Activated naive CD8-positive, alpha-beta T cell treated with anti-CD3 and anti-CD28 coated beads, Interleukin-2, amount 50 U/mL, for 24 hours (primary cell): ENCODE results near the gene SYNGR1.
A peak's percentile ranks its signal among the peaks of the same experiment; 100 is the strongest.
"Not testable (repeated sequence)": the region's sequence is repeated elsewhere in the genome, so short reads cannot be mapped to it uniquely, and the experiment has no call there.

Experiments used
- ATAC-seq: fragments of 150-1000 bp; cut with Tn5 transposase; one replicate; pipeline ENCODE4 v1.10.0; 2021
- DNase-seq: peaks from one replicate; pipeline ENCODE4 v3.0.0; 2021
- H3K27ac Mint-ChIP-seq: one replicate; pipeline ENCODE4 v1.8.0; 2021; ENCODE audit warnings: mild to moderate bottlenecking, mixed read lengths
- H3K27me3 Mint-ChIP-seq: one replicate; pipeline ENCODE4 v1.8.0; 2021; ENCODE audit warnings: mixed read lengths
- H3K36me3 Mint-ChIP-seq: one replicate; pipeline ENCODE4 v1.8.0; 2021; ENCODE audit warnings: low read depth, mixed read lengths
- H3K4me1 Mint-ChIP-seq: one replicate; pipeline ENCODE4 v1.8.0; 2021; ENCODE audit warnings: mixed read lengths
- H3K4me3 Mint-ChIP-seq: one replicate; pipeline ENCODE4 v1.8.0; 2021; ENCODE audit warnings: mild to moderate bottlenecking, moderate library complexity, mixed read lengths
- H3K9me3 Mint-ChIP-seq: one replicate; pipeline ENCODE4 v1.8.0; 2021; ENCODE audit warnings: mixed read lengths

SYNGR1 gene

DNA sequence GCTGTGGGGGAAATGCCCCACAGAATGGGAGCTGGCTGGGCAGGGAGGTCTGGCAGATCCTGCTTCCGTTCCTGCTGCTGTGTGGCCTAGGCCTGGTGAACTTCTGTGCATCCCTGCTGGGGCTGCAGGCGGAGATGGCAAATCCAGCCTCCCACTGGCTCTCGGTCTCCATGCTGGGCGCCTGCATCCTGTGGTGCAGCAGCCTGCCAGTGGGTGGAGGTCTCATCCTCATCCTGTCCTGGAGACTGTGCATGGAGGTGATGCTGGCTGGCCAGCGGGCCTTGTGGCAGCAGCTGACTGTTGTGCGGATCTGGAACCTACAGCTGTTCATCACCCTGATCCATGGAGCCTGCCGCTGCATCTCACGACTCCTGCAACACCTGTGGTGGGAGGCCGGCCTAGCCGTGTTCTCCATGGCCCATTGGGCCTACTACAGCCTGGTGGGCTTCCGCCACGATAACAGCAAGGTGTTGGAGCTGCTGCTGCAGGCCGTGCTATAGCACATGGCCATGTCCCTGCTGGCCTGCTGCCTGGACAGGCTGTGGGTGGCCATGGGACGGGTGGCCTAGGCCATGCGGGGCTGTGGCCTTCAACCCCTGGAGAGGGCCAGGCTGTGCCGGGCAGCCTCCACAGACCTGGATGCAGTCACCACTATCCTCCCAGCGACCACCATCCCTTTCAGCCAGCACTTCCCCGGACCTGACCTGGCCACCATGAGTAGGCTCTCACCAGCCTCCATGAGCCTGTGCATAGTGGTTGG lies 21.6 kb upstream of the SYNGR1 start:
- Mint-ChIP-seq H3K4me1 (peaks cover 8% of the 10 kb centered on the region), H3K4me3 (no peak overlapping the region), H3K27ac (no peak overlapping the region), H3K27me3 (no peaks in the 10 kb centered on the region), H3K36me3 (no peaks in the 10 kb centered on the region), H3K9me3 (no peaks in the 10 kb centered on the region)
- DNase-seq = no peak
- ATAC-seq = no peak

DNA sequence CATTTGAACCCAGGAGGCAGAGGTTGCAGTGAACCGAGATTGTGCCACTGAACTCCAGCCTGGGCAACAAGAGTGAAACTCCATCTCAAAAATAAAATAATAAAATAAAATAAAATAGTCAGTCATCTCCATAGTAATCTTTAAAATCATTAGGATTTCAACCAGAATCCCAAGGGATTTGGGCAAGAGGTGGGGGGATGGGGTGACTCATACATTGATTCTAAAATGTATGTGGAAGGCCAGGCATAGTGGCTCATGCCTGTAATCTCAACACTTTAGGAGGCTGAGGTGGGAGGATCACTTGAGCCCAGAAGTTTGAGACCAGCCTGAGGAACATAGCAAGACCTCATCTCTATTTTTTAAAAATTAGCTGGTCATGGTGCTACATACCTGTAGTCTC lies 19.2 kb upstream of the SYNGR1 start:
- DNase-seq, H3K4me1 Mint-ChIP-seq, H3K4me3 Mint-ChIP-seq, H3K36me3 Mint-ChIP-seq, H3K27me3 Mint-ChIP-seq, H3K27ac Mint-ChIP-seq, H3K9me3 Mint-ChIP-seq, ATAC-seq: not testable (repeated sequence)

DNA sequence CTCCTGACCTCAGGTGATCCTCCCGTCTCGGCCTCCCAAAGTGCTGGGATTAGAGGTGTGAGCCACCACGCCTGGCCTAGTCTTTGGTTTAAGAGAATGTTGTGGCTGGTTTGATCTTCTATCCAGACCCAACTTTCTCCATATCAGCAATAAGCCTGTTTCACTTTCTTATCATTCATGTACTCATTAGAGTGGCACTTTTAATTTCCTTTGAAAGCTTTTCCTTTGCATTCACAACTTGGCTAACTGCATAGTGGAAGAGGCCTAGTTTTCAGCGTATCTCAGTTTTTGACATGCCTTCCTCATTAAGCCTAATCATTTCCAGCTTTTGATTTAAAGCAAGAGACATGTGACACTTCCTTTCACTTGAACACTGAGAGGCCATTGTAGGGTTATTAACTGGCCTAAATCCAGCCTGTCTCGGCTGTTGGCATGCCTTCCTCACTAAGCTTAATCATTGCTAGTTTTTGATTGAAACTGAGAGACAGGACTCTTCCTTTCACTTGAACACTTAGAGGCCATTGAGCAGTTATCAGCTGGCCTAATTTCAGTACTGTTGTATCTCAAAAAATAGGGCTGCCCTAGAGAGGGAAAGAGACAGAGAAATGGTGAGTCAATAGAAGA lies 17.2 kb upstream of the SYNGR1 start:
- H3K27ac Mint-ChIP-seq = no peak overlapping the region

DNA sequence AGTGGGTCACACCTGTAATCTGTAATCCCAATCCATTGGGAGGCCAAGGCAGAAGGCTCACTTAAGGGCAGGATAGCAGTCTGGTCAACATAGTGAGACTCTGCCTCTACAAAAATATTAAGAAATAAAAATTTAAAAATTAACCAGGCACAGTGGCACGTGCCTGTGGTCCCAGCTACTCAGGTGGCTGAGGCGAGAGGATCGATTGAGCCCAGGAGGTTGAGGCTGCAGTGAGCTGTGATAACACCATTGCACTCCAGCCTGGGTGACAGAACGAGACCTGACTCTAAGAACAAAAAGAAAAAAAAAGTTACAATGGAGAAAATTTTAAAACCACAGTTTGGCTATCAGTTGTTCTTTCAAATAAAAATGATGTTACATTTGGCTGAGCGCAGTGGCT lies 13.4 kb upstream of the SYNGR1 start:
- no peaks in the 10 kb centered on the region for H3K36me3 Mint-ChIP-seq
- DNase-seq (no peak), ATAC-seq (no peak)
- H3K9me3 Mint-ChIP-seq = no peaks in the 10 kb centered on the region
- H3K4me1 Mint-ChIP-seq = peaks cover 8% of the 10 kb centered on the region
- no peak overlapping the region for H3K4me3 Mint-ChIP-seq
- no peaks in the 10 kb centered on the region for H3K27me3 Mint-ChIP-seq
- no peak overlapping the region for H3K27ac Mint-ChIP-seq

More for the DNA sequence above, 17.2 kb upstream of the SYNGR1 start:
- no peaks in the 10 kb centered on the region for H3K27me3 Mint-ChIP-seq
- H3K4me3 Mint-ChIP-seq = no peak overlapping the region
- peaks cover 8% of the 10 kb centered on the region for H3K4me1 Mint-ChIP-seq
- no peaks in the 10 kb centered on the region for H3K36me3 Mint-ChIP-seq
- no peak for ATAC-seq
- no peaks in the 10 kb centered on the region for H3K9me3 Mint-ChIP-seq
- DNase-seq = no peak

DNA sequence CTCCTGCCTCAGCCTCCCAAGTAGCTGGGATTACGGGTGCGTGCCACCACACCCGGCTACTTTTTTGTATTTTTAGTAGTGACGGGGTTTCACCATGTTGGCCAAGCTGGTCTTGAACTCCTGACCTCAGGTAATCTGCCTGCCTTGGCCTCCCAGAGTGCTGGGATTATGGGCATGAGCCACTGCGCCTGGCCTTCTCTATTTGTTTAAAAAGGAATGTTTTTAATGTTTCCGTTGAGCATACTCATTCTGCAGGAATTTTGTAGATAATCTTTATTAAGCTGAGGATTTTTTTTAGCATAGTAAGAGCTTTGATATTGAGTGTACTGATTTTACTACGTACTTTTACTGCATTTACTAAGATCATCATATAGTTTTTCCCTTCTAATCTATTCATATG lies 10.0 kb upstream of the SYNGR1 start:
- H3K27me3 Mint-ChIP-seq, ATAC-seq, H3K9me3 Mint-ChIP-seq, H3K36me3 Mint-ChIP-seq, H3K4me3 Mint-ChIP-seq, DNase-seq, H3K27ac Mint-ChIP-seq, H3K4me1 Mint-ChIP-seq: not testable (repeated sequence)

DNA sequence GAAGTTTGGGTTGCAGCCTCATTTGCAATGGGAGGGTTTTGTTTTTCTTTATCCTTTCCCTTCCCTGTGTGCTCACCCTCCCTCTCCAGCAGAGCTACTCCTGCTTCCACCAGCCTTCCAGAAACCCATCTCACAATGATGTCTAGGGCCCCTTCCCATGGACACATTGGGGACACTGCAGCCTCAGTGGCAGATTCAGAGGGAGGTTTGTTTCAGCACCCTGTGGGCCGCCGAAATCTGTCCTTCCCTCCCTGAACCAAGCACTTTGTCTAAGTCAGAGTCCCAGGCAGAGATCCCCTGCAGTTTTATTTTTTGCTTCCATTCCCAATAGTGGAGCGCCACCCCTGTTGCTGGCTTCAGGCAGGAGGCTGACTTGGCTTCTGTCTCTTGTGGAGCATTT lies 8.6 kb upstream of the SYNGR1 start:
- Mint-ChIP-seq H3K4me3 (no peak overlapping the region), H3K27ac (no peak overlapping the region), H3K4me1 (peaks cover 3% of the 10 kb centered on the region), H3K9me3 (no peaks in the 10 kb centered on the region), H3K36me3 (no peaks in the 10 kb centered on the region), H3K27me3 (peaks cover 3% of the 10 kb centered on the region)
- ATAC-seq (no peak), DNase-seq (no peak)

DNA sequence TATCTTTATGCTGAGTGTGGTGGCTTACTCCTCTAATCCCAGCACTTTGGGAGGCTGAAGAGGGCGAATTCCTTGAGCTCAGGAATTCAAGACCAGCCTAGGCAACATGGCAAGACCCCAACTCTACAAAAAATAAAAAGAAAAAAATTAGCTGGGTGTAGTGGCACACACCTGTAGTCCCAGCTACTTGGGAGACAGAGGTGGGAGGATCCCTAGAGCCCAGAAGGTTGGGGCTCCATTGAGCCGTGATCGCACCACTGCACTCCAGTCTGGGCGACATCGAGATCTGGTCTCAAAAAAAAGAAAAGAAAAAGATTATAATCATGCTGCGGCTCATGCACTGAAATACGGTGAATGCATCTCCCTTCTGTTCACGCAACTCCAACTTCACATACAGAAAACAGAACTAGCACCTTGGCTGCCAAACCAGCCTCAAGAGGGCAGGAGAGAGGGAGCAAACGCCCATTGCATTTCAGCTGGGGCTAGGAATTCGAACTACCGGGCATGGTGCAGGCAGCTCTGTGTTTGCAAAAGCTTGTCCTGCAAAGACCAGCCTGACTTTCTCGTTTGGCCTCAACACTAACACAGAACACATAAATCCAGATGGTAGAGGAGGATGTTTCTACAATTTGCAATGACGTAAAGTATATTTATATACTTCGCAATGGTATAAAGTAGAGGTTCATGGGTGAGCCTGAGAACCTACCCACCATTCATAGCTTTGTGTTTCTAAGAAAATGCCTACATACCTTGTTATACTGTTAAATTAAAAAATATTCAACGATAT lies 6.3 kb upstream of the SYNGR1 start:
- Mint-ChIP-seq H3K27ac (no peak overlapping the region), H3K4me1 (peaks cover 3% of the 10 kb centered on the region), H3K27me3 (peaks cover 5% of the 10 kb centered on the region)

DNA sequence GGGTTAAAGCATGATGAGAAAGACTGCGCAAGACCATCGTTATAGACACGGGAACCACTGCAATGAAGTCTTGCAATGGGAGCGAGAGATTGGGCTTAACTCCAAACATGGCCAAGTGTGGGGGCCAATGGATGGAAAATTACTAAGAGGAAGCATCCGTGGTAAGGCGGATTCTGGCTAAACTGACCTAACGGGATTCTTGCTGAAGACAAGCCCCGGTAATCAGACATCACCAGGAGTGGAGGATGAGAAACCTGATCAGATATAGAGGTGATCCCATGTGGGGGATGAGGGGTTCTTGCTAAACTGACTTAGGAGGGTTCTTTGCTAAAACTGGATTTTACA lies 5.8 kb upstream of the SYNGR1 start:
- no peak for ATAC-seq
- no peak for DNase-seq
- H3K4me1 Mint-ChIP-seq = peaks cover 7% of the 10 kb centered on the region

More for the DNA sequence above, 6.3 kb upstream of the SYNGR1 start:
- Mint-ChIP-seq H3K36me3 (no peaks in the 10 kb centered on the region), H3K9me3 (no peaks in the 10 kb centered on the region), H3K4me3 (no peak overlapping the region)
- ATAC-seq (peak; percentile 69), DNase-seq (peak; percentile 59)

DNA sequence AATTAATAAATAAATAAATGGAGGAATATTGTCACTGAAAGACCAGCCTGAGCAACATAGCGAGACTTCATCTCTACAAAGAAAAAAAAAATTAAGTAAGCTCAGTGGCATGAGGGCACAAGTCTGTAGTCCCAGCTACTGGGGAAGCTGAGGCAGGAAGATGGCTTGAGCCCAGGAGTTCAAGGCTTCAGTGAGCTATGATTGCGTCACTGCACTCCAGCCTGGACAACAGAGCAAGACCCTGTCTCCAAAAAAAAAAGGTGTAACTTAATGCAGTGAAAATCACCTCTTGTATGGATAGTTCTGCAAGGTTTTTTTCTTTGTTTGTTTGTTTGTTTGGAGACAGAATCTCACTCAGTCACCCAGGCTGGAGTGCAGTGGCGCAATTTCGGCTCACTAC lies 4.6 kb upstream of the SYNGR1 start:
- ATAC-seq (no peak), DNase-seq (no peak)
- H3K4me3 Mint-ChIP-seq = no peak overlapping the region
- no peaks in the 10 kb centered on the region for H3K9me3 Mint-ChIP-seq
- H3K4me1 Mint-ChIP-seq = peaks cover 12% of the 10 kb centered on the region
- H3K27ac Mint-ChIP-seq = no peak overlapping the region
- H3K36me3 Mint-ChIP-seq = no peaks in the 10 kb centered on the region
- peaks cover 9% of the 10 kb centered on the region for H3K27me3 Mint-ChIP-seq

More for the DNA sequence above, 5.8 kb upstream of the SYNGR1 start:
- H3K27me3 Mint-ChIP-seq = peaks cover 5% of the 10 kb centered on the region
- no peaks in the 10 kb centered on the region for H3K9me3 Mint-ChIP-seq
- no peak overlapping the region for H3K27ac Mint-ChIP-seq
- no peaks in the 10 kb centered on the region for H3K36me3 Mint-ChIP-seq
- no peak overlapping the region for H3K4me3 Mint-ChIP-seq

DNA sequence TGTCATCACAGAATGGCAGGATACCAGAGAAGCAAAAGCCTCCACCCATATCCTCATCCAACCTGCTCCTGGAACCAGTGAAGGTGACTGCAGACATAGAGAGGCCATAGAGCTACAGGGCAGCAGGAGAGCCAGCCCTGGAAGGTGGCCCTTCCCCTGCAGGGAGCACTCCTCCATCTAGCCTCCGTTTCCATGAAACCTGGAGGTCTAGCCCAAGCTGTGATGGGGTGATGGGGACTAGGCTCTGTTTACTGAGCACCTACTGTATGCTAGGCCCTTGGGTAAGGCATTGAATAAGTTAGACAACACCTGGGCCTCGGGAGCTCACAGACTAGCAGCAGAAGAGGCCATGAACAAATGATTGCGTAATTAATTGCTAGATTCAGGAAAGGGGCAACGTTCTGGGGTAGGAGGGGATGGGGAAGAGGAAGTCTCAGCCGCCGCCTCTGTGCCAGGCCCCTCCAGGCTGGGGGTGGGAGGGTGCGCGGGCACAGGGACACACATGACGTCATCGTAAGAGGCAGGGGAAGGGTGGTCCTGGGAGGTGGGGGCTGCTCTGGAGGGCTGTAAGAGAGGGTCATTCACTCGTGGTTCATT lies 784 bp upstream of the SYNGR1 start:
- Mint-ChIP-seq H3K4me1 (peaks cover 30% of the 10 kb centered on the region), H3K36me3 (no peaks in the 10 kb centered on the region), H3K9me3 (no peaks in the 10 kb centered on the region), H3K4me3 (peak overlapping the region; percentile 82), H3K27ac (peak overlapping the region; percentile 64), H3K27me3 (peaks cover 6% of the 10 kb centered on the region)
- DNase-seq (peak; percentile 25), ATAC-seq (no peak)

DNA sequence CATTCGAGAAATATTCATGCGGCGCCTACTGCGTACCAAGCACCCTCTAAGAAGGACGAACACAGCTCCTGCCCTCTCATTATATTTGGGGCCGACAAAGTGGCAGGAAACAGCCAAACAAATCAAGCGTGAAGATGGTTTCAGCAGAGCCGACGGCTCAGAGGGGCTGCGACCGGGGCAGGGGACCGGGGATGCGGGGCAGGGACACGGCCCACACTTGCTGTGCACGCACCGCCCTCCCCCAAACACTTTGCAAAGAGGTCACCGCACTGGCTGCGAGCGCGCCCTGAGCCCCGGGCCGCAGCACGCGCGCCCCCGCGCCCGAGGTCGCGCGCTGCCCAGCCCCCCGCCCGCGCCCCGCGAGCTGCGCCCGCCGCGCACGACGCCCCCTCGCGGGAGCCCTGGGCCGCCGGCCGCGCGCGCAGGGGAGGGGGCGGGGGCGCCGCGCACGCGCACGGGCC lies 255 bp upstream of the SYNGR1 start:
- peak; percentile 33 for ATAC-seq
- H3K9me3 Mint-ChIP-seq = no peaks in the 10 kb centered on the region
- H3K27ac Mint-ChIP-seq = peak overlapping the region; percentile 64
- H3K4me3 Mint-ChIP-seq = peak overlapping the region; percentile 82
- peaks cover 6% of the 10 kb centered on the region for H3K27me3 Mint-ChIP-seq
- peaks cover 30% of the 10 kb centered on the region for H3K4me1 Mint-ChIP-seq
- peak; percentile 39 for DNase-seq
- no peaks in the 10 kb centered on the region for H3K36me3 Mint-ChIP-seq

DNA sequence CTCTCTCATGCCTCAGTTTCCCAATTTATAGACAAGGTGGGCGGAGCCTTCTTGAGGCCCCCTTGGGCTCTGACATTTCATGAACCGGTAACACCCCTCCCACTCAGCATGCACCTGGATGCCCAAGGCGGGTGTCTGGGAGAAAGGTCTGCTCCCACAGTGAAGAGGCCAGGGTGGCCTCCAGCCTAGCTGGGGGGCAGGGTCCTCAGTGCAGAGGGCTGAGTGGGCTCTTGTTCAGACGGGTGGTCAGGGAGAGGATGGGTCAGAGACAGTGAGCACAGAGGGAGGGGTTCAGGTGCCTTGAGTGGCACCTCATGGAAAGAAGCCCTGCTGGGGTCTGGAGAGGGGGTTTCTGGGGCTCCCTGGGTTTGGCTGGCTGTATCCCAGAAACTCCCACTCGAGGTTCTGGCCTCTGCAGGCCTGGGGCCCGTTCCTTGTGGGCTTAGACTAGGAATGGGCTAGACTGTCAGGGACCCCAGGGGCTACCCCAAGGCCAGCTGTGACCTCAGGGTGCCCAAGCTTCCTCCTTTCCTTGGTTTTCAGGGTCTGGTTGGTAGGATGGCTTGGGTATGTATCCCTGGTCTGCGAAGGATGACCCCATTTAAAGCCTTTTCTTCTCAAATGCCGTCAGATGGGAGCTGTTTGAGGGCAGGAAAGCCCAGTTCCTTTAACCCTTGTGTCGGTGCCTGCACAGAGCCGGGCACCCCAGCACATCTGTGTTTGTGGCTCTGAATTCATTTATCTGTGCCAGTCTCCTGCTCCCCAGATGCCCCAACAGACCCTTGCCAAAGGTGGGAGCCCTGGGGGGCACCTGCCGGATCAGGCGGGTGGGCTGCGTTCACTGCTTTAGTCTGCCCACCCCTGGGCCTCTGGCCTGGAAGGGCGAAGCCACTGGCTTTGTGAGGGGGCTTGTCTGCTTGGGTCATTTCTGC lies 1.2 kb downstream of the SYNGR1 start:
- H3K4me3 Mint-ChIP-seq = peak overlapping the region; percentile 64
- peaks cover 30% of the 10 kb centered on the region for H3K4me1 Mint-ChIP-seq
- H3K36me3 Mint-ChIP-seq = no peaks in the 10 kb centered on the region
- no peaks in the 10 kb centered on the region for H3K9me3 Mint-ChIP-seq
- ATAC-seq (no peak), DNase-seq (no peak)
- H3K27ac Mint-ChIP-seq = peak overlapping the region; percentile 62
- peaks cover 6% of the 10 kb centered on the region for H3K27me3 Mint-ChIP-seq

DNA sequence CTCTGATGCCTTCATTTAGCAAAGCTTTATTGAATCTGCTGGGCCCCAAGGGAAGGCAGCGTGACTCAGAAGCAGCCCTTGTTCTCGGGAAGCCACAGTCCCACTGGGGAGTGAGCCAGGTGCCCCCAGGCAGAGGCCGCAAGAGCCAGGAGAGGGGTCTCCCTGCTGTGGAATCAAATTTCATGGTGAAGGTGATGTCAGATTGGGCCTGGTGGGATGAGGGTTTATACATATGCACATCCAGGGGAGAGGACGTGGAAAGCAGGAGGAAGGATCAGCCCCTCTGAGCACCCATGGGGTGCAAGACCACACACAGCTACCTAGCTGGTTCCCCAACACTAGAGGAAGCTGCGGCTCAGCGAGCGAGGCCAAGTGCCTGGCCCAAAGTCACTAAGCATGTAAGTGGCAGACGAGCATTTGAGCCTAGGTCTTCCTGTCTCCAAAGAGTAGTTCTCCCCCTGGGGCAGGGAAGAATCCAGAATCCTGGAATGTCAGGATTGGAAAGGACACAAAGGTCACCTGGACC lies 2.0 kb downstream of the SYNGR1 start:
- Mint-ChIP-seq H3K27me3 (peaks cover 6% of the 10 kb centered on the region), H3K4me3 (peak overlapping the region; percentile 18), H3K27ac (no peak overlapping the region), H3K36me3 (no peaks in the 10 kb centered on the region), H3K9me3 (no peaks in the 10 kb centered on the region), H3K4me1 (peaks cover 30% of the 10 kb centered on the region)
- ATAC-seq = peak; percentile 53
- DNase-seq = peak; percentile 30
